ENCODE results near the gene C10orf105.

C10orf105 gene

DNA sequence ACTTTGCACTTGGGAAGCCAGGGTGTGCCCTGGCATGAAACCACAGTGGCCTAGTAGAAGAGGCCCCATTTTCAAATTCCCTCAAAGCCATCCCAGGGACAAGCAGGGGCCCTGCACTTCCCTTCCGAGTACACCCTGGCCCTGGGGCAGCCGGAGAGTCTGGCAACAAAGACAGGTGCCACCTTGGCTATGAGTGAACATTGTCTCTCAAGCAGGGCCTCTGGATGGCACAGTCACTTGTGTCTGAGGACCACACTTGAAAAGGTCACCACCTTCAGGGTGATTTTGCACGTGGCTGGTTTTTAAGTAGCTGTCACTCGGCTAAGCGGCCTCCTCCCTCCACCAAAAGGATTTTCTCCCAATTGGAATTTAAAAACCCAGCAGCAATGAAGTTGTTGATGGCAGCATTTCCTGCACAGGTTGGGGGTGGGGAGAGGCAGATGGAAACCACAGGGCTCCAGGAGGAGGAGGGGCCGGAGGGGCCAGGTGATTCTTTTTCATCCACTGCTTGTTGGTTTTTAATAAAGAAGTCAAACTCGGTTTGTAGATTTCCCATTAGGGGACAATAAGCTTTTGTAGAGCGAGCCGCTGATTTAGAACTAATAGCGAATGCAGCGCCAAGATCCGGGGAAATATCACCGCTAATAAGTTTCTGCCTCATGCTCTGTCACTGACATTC, 33.9 kb downstream of the C10orf105 start:
- H3K4me3 ChIP-seq (ENCODE audit: low read length) = no peak overlapping the region
- DNase-seq (ENCODE audit: low read depth) = no peak
- TF ChIP-seq, protein P1, sequence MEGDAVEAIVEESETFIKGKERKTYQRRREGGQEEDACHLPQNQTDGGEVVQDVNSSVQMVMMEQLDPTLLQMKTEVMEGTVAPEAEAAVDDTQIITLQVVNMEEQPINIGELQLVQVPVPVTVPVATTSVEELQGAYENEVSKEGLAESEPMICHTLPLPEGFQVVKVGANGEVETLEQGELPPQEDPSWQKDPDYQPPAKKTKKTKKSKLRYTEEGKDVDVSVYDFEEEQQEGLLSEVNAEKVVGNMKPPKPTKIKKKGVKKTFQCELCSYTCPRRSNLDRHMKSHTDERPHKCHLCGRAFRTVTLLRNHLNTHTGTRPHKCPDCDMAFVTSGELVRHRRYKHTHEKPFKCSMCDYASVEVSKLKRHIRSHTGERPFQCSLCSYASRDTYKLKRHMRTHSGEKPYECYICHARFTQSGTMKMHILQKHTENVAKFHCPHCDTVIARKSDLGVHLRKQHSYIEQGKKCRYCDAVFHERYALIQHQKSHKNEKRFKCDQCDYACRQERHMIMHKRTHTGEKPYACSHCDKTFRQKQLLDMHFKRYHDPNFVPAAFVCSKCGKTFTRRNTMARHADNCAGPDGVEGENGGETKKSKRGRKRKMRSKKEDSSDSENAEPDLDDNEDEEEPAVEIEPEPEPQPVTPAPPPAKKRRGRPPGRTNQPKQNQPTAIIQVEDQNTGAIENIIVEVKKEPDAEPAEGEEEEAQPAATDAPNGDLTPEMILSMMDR (conservative IDR thresholded peaks at IDR 0.05; ENCODE audit: low read length) = no peak

DNA sequence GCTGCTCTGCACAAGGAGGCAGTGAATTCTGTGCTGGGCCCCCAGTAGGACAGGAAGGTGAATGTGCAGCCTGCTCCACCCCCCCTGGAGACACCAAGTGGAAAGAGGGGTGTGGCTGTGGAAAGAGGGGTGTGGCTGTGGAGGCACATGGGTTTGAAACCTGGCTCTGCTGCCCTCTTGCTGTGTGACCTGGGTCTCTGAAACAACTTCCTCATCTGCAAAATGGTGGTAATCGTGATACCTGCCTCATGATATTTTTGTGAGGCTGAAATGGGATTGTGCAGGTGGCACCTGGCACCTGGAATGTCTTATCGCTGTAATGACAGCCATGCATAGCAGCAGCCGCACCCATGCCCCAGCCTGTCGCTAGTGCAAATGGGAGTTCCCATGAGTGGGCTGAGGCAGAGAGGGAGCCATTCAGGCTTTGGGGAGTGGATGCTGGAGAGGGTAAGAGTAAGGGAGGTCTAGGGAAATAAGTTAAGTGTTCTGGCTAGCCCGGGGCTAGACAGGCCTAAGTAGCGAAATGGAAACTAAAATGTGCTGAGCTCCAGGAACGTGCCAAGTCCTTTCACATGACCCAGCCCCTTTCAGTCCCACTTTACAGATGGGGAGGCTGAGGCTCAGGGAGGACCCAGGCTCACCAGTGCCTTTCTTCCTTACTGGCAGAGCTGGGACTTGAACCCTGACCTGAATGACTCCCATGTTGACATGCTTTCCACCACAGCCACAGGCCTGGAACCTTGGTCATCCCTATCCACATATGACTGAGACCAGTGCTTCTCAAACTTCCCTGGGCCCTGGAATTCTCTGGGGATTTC, 35.0 kb downstream of the C10orf105 start:
- TF ChIP-seq, protein P1 (conservative IDR thresholded peaks at IDR 0.05; ENCODE audit: low read length) = no peak
- H3K4me3 ChIP-seq (ENCODE audit: low read length) = no peak overlapping the region
- DNase-seq (ENCODE audit: low read depth) = no peak

DNA sequence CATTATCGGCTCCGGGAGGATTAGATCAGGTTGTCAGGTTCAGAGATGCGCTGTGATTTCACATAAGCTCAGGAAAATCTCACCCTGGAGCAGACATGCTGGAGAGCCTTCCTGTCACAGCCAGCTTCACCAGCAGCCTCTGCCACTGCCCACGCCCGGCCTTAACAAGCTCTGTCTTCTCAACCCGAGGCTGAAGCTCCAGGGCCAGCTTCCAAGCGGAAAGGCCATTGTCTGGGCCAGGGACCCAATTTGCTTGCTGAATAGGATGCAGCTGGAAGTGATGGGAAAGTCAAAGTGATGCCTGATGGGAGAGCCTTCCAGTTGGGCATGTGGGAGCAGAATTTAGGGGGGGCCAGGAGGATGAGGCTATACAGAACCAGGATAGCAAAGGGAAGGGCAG, 36.3 kb downstream of the C10orf105 start:
- H3K4me3 ChIP-seq (ENCODE audit: low read length) = no peak overlapping the region
- TF ChIP-seq, protein P1 (conservative IDR thresholded peaks at IDR 0.05; ENCODE audit: low read length) = no peak
- no peak for DNase-seq (ENCODE audit: low read depth)

DNA sequence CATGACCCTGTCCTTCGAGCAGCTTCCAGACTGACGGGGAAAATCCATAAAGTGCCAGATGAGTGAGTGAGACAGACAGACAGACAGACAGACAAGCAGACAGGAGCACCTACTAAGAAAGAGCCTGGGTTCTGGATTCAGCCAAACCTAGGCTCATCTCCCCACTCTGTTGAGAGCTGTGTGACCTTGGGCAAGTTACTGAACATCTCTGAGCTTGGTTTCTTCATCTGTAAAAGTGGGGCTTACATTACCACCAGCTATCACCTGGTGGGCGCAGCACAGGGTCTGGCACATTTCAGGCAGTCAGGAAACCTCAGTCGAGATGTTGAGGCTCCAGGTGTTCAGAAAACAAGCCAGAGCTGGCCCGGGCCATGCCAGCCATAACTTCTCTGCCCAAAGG, 37.6 kb downstream of the C10orf105 start:
- no peak for DNase-seq (ENCODE audit: low read depth)
- no peak overlapping the region for H3K4me3 ChIP-seq (ENCODE audit: low read length)
- TF ChIP-seq, protein P1 (conservative IDR thresholded peaks at IDR 0.05; ENCODE audit: low read length) = no peak

GRCh38 chr10:71679425-71679824, 40.2 kb downstream of the C10orf105 start:
- H3K4me3 ChIP-seq (ENCODE audit: low read length) = no peak overlapping the region
- DNase-seq (ENCODE audit: low read depth) = no peak
- TF ChIP-seq, protein P1 (conservative IDR thresholded peaks at IDR 0.05; ENCODE audit: low read length) = no peak

DNA sequence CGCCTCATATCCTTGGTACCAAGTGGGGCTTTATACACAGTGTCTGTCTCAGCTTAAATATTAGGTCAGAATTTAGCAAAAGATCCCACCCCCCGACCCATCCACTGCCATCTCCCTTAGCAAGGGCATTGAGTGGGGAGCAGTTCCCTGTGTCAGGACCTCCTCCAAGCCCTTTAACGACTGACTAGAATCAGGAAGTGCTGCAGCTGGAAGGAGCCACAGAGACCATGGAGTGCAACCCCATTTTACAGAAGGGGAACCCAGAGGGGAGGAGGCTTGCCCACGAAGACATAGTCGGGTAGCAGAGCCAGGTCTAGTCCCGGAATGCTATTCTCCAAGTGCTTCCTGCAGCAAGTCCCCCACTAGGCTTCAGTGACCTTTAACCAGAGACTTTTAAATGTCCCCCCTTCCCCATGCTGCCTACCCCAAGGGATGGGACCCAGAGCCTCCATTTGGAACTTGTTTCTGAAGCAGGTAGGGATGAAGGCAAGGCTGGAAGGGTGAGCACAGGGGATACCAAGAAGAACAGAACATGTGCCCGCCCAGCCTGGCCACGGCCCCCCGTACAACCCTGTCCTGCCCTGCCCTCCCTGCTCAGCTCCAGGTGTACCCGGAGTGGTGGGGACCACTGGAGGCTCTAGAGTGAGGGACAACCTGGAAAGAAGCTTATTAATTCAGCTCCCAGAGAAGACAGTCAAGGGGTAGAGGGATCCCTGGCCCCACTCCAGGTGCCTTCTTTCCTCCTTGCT, 41.3 kb downstream of the C10orf105 start:
- TF ChIP-seq, protein P1 (conservative IDR thresholded peaks at IDR 0.05; ENCODE audit: low read length) = no peak
- no peak overlapping the region for H3K4me3 ChIP-seq (ENCODE audit: low read length)
- no peak for DNase-seq (ENCODE audit: low read depth)

Data from AG10803 (cell line).